Nephron (organoid): ENCODE data around the gene MTMR1.

Experiments used
- H3K27ac Mint-ChIP-seq, 3 experiments: 2 replicates each; pipeline ENCODE4 v1.8.0; 2020; ENCODE audit warnings: mixed read lengths in 3 of 3, mild to moderate bottlenecking in 2 of 3, moderate library complexity in 1 of 3
- H3K27me3 Mint-ChIP-seq: 2 replicates; pipeline ENCODE4 v1.8.0; 2021; ENCODE audit warnings: low read depth, mild to moderate bottlenecking, moderate library complexity, mixed read lengths
- H3K36me3 Mint-ChIP-seq: 2 replicates; pipeline ENCODE4 v1.8.0; 2020; ENCODE audit warnings: low read depth, mixed read lengths
- H3K4me1 Mint-ChIP-seq: 2 replicates; pipeline ENCODE4 v1.8.0; 2020; ENCODE audit warnings: mixed read lengths
- H3K4me3 Mint-ChIP-seq, 3 experiments: 2 replicates each; pipeline ENCODE4 v1.8.0; 2020; ENCODE audit warnings: mild to moderate bottlenecking in 3 of 3, mixed read lengths in 3 of 3, moderate library complexity in 2 of 3
- H3K9me3 Mint-ChIP-seq: 2 replicates; pipeline ENCODE4 v1.8.0; 2020; ENCODE audit warnings: mixed read lengths
- CTCF ChIP-seq, 3 experiments: fragments of 200-600 bp; sonication (generic); IDR thresholded peaks; one replicate each; pipeline ENCODE4 v1.5.0; 2021; ENCODE audit warnings: antibody characterized with exemption in 3 of 3; ENCODE audit not compliant: unreplicated experiment in 3 of 3

The MTMR1 gene

DNA sequence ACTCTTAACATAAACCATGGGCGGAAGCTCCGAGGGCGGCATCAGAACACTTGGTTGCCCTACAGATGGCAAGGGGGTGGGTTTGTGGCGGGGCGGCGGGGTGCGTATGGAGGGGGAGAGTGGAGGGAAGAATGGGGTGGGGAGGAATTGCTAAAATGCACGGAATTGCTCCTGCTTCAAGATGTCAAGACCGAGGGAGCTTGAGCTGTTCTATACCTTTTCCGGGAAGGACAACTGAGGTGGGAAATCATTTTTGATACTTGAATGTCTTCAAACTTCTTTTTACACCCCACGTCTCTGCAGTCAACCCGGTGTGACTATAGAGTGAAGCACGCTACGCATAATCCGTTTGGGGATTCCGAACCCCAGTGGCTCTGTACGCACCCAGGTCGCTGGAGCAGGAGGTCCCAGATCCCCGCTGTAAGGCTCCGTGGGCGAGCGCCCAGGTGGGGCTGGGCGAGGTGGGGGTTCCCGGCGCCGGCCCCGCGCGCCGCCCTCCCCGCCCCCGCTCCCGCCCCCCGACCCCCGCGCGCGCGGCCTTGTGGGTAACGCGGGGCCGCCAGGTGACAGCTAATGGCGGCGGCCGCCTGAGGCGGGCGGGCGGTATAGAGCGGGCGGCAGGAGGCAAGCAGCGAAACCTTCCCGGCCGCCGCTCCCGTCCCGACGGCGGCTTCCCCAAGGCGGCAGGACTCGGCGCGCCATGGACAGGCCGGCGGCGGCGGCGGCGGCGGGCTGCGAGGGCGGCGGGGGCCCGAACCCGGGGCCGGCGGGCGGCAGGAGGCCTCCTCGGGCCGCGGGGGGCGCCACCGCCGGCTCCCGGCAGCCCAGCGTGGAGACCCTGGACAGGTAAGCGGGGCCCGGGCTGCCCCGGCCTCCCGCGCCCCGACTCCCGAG, at the start of gene MTMR1:
MTMR1 (plus strand) TSS at position 566 of the 894 bp plus-strand sequence; CDS start at position 701, 135 bp downstream.
- H3K9me3 Mint-ChIP-seq, result peaks cover 14% of the 10 kb centered on the region
- H3K4me3 Mint-ChIP-seq, result peak within 1 kb of the TSS; percentile 85 to 97 (median 95)
- TF ChIP-seq CTCF (IDR thresholded peaks at IDR 0.05; ENCODE audit: unreplicated experiment in 3 of 3), result no peak
- peaks cover 20% of the 10 kb centered on the region for H3K4me1 Mint-ChIP-seq
- H3K36me3 Mint-ChIP-seq, result peaks cover 3% of the 10 kb centered on the region
- H3K27ac Mint-ChIP-seq, result peak within 1 kb of the TSS; percentile 93 to 98 (median 93)
- no peaks in the 10 kb centered on the region for H3K27me3 Mint-ChIP-seq

GRCh38 chrX:150643958-150644357, 49.2 kb upstream of the MTMR1 start:
- Mint-ChIP-seq H3K36me3 (peaks cover 4% of the 10 kb centered on the region), H3K9me3 (no peaks in the 10 kb centered on the region), H3K4me3 (no peak overlapping the region), H3K27me3 (no peaks in the 10 kb centered on the region), H3K27ac (no peak overlapping the region), H3K4me1 (peaks cover under 1% of the 10 kb centered on the region)
- TF ChIP-seq CTCF (IDR thresholded peaks at IDR 0.05; ENCODE audit: unreplicated experiment in 3 of 3), result no peak

DNA sequence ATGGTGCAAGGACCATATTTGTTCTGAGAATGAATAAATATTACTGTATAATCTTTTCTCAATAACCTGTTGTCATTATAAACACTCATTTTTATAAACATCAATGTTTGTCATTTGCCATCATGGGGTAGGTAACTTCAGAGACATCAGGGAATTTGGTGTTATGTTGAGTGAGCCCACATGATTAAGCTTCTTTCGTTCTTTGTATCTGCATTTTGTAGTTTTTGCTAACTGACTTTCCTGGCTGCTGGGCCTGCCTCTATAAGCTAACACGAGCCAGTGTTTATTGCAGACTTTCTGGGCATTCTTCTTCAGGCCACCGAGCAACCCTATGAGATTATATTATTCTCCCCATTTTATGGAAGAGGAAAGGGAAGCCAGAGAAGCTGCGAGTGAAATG, 48.8 kb upstream of the MTMR1 start:
- Mint-ChIP-seq H3K27me3 (no peaks in the 10 kb centered on the region), H3K4me3 (no peak overlapping the region)

DNA sequence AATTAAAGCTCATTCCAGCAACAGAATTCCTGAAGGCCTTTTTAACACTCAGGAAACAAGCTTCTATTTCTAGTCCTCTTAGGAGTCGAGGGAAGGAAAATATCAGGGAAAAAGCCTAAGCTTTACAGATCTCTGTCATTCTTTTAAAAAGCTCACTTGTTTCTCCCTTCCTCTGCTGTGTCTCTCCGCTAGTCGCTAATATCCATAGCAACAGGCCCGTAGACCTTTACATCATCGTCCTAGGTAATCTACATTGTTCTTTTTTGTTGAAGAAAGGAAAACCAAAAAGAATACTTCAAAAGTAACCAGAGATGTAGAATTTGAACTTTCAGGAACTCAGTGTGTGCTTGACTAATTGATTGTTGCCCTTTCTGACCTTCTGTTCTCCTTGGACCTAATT, 45.9 kb upstream of the MTMR1 start:
- Mint-ChIP-seq H3K27ac (no peak overlapping the region), H3K9me3 (peaks cover 3% of the 10 kb centered on the region), H3K36me3 (peaks cover 11% of the 10 kb centered on the region), H3K27me3 (no peaks in the 10 kb centered on the region), H3K4me1 (peaks cover 6% of the 10 kb centered on the region), H3K4me3 (no peak overlapping the region)
- TF ChIP-seq CTCF (IDR thresholded peaks at IDR 0.05; ENCODE audit: unreplicated experiment in 3 of 3), result no peak

More for the DNA sequence above, 48.8 kb upstream of the MTMR1 start:
- Mint-ChIP-seq H3K27ac (no peak overlapping the region), H3K36me3 (peaks cover 4% of the 10 kb centered on the region), H3K4me1 (peaks cover 5% of the 10 kb centered on the region), H3K9me3 (no peaks in the 10 kb centered on the region)
- TF ChIP-seq CTCF (IDR thresholded peaks at IDR 0.05; ENCODE audit: unreplicated experiment in 3 of 3), result no peak

DNA sequence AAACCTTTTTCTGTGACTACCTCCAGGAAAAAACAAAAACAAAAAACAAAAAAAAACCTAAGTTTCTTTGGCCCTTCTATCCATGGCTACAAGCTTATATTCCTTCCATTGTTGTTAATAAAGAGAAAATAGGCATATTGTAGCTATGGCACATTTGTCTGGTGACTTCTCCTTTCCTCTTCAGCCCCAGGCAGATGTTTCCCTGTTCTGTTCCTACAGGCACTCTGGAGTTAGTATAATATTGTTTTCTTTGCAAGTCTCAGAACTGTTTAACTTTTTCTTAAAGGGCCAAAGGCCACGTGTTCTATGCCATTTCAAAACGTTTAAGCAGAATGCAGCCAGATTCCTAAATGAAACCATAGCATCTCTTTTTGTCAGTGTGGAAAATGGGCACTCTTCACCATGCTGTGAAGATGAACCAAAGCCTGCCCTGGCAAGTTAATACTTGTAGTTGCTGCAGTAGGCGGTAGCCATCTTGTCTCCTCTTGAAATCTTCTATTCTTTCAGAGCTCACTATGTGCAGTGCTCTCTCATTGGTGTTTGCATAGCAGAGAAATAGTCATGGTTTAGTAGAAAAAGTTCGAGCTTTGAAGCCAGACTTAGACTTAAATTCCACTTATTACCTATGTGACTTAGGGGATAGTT, 44.8 kb upstream of the MTMR1 start:
- H3K27me3 Mint-ChIP-seq, result no peaks in the 10 kb centered on the region
- H3K4me1 Mint-ChIP-seq, result peaks cover 6% of the 10 kb centered on the region
- peaks cover 3% of the 10 kb centered on the region for H3K9me3 Mint-ChIP-seq
- peaks cover 11% of the 10 kb centered on the region for H3K36me3 Mint-ChIP-seq
- H3K4me3 Mint-ChIP-seq, result no peak overlapping the region
- no peak overlapping the region for H3K27ac Mint-ChIP-seq
- TF ChIP-seq CTCF (IDR thresholded peaks at IDR 0.05; ENCODE audit: unreplicated experiment in 3 of 3), result no peak
